Mesodermal cell (in vitro differentiated cells): ENCODE data around the gene LARGE1.

Experiments used
- H3K27ac ChIP-seq: 2 replicates; pipeline ENCODE4 v1.7.0; 2013; ENCODE audit warnings: mild to moderate bottlenecking, low read depth, low read length, moderate library complexity; ENCODE audit not compliant: severe bottlenecking
- H3K36me3 ChIP-seq: 2 replicates; pipeline ENCODE4 v1.7.1; 2013; ENCODE audit warnings: mild to moderate bottlenecking, low read length, moderate library complexity; ENCODE audit not compliant: control insufficient read depth, insufficient read depth
- H3K4me1 ChIP-seq: one replicate; pipeline ENCODE4 v1.7.1; 2013; ENCODE audit warnings: mild to moderate bottlenecking, low read length; ENCODE audit not compliant: insufficient read depth, control insufficient read depth, poor library complexity, severe bottlenecking
- H3K4me3 ChIP-seq: 2 replicates; pipeline ENCODE4 v1.7.0; 2013; ENCODE audit warnings: low read length, control low read depth, mild to moderate bottlenecking; ENCODE audit not compliant: insufficient read depth, poor library complexity, severe bottlenecking; ENCODE audit errors: extremely low read depth
- H3K9me3 ChIP-seq: 2 replicates; pipeline ENCODE4 v1.7.1; 2013; ENCODE audit warnings: mild to moderate bottlenecking, low read length, moderate library complexity; ENCODE audit not compliant: control insufficient read depth
- whole genome bisulfite sequencing, 2 experiments: methylation state at CpG; one replicate each; pipeline ENCODE4 v1.1.5; 2013; ENCODE audit warnings: missing lambda C conversion rate in 2 of 2; ENCODE audit not compliant: insufficient coverage in 2 of 2; 5-methylcytosine and 5-hydroxymethylcytosine counted together

Gene LARGE1

GRCh38 chr22:33535937-33536875 is 384.1 kb downstream of the LARGE1 start:
- H3K4me3 ChIP-seq, result no peak overlapping the region
- H3K9me3 ChIP-seq, result no peaks in the 10 kb centered on the region
- no peaks in the 10 kb centered on the region for H3K4me1 ChIP-seq
- no peak overlapping the region for H3K27ac ChIP-seq
- WGBS, 2 experiments, result 91 to 92% methylated on average over 9 to 13 of the region's 15 CpGs
- peaks cover 3% of the 10 kb centered on the region for H3K36me3 ChIP-seq

- H3K36me3 ChIP-seq, result peaks cover 4% of the 10 kb centered on the region
- H3K9me3 ChIP-seq, result no peaks in the 10 kb centered on the region
- WGBS, 2 experiments, result 96 to 98% methylated on average over 6 to 7 of the region's 9 CpGs
- no peak overlapping the region for H3K4me3 ChIP-seq
- peaks cover 13% of the 10 kb centered on the region for H3K4me1 ChIP-seq
- H3K27ac ChIP-seq, result no peak overlapping the region
These were observed 390.7 kb downstream of the LARGE1 start for GRCh38 chr22:33529424-33530113.

- H3K4me3 ChIP-seq, result no peak overlapping the region
- H3K36me3 ChIP-seq, result peaks cover 4% of the 10 kb centered on the region
- no peak overlapping the region for H3K27ac ChIP-seq
- peaks cover 14% of the 10 kb centered on the region for H3K4me1 ChIP-seq
- 67 to 93% methylated on average over 2 to 3 of the region's 3 CpGs for WGBS, 2 experiments
- no peaks in the 10 kb centered on the region for H3K9me3 ChIP-seq
These were observed 392.1 kb downstream of the LARGE1 start for GRCh38 chr22:33528183-33528582.

- peaks cover 8% of the 10 kb centered on the region for H3K36me3 ChIP-seq
- peaks cover 14% of the 10 kb centered on the region for H3K4me1 ChIP-seq
- no peak overlapping the region for H3K27ac ChIP-seq
- WGBS, 2 experiments, result 93 to 100% methylated on average over 9 to 12 of the region's 12 CpGs
- no peak overlapping the region for H3K4me3 ChIP-seq
- H3K9me3 ChIP-seq, result no peaks in the 10 kb centered on the region
These were observed 393.7 kb downstream of the LARGE1 start for GRCh38 chr22:33526434-33527107.

GRCh38 chr22:33524511-33525260 is 395.6 kb downstream of the LARGE1 start:
- peaks cover 13% of the 10 kb centered on the region for H3K36me3 ChIP-seq
- H3K27ac ChIP-seq, result no peak overlapping the region
- peaks cover 14% of the 10 kb centered on the region for H3K4me1 ChIP-seq
- H3K4me3 ChIP-seq, result no peak overlapping the region
- WGBS, 2 experiments, result 62 to 71% methylated on average over 3 to 4 of the region's 4 CpGs
- peaks cover 5% of the 10 kb centered on the region for H3K9me3 ChIP-seq

GRCh38 chr22:33521879-33522665 is 398.2 kb downstream of the LARGE1 start:
- Histone ChIP-seq H3K9me3 (peaks cover 5% of the 10 kb centered on the region), H3K36me3 (peaks cover 13% of the 10 kb centered on the region), H3K4me1 (peaks cover 17% of the 10 kb centered on the region), H3K4me3 (no peak overlapping the region), H3K27ac (no peak overlapping the region)
- 89 to 90% methylated on average over 6 of the region's 9 CpGs for WGBS, 2 experiments

- Histone ChIP-seq H3K4me3 (no peak overlapping the region), H3K36me3 (peaks cover 9% of the 10 kb centered on the region), H3K9me3 (peaks cover 5% of the 10 kb centered on the region), H3K27ac (no peak overlapping the region), H3K4me1 (peaks cover 17% of the 10 kb centered on the region)
- 95 to 98% methylated on average over 6 of the region's 8 CpGs for WGBS, 2 experiments
These were observed 399.1 kb downstream of the LARGE1 start for GRCh38 chr22:33520904-33521780.

GRCh38 chr22:33519974-33520903 is 400.0 kb downstream of the LARGE1 start:
- H3K4me3 ChIP-seq, result no peak overlapping the region
- WGBS, 2 experiments, result 92 to 93% methylated on average over 9 of the region's 13 CpGs
- no peak overlapping the region for H3K27ac ChIP-seq
- peaks cover 10% of the 10 kb centered on the region for H3K4me1 ChIP-seq
- peaks cover 5% of the 10 kb centered on the region for H3K9me3 ChIP-seq
- peaks cover 9% of the 10 kb centered on the region for H3K36me3 ChIP-seq
